GM18499 (cell line): ENCODE data around the gene NR1H2.
"Not testable (repeated sequence)": the region's sequence is repeated elsewhere in the genome, so short reads cannot be mapped to it uniquely, and the experiment has no call there.

ENCODE experiments used
- ATAC-seq: cut with Tn5 transposase; IDR thresholded peaks from one replicate; pipeline ENCODE4 v1.9.1; 2021; ENCODE audit warnings: moderate number of reproducible peaks; ENCODE audit not compliant: insufficient read depth, unreplicated experiment

Gene NR1H2

GRCh38 chr19:50344661-50345318, 31.5 kb upstream of the NR1H2 start:
- ATAC-seq, result peak; percentile 38

- not testable (repeated sequence) for ATAC-seq
These were observed 29.1 kb upstream of the NR1H2 start for GRCh38 chr19:50347089-50347581.

GRCh38 chr19:50349277-50350057, 26.8 kb upstream of the NR1H2 start:
- ATAC-seq, result no peak

- ATAC-seq, result no peak
These were observed 24.0 kb upstream of the NR1H2 start for GRCh38 chr19:50352242-50352641.

- ATAC-seq, result not testable (repeated sequence)
These were observed 22.8 kb upstream of the NR1H2 start for GRCh38 chr19:50353487-50353880.

GRCh38 chr19:50356691-50357177, 19.5 kb upstream of the NR1H2 start:
- ATAC-seq, result no peak

GRCh38 chr19:50357178-50358100, 18.8 kb upstream of the NR1H2 start:
- ATAC-seq, result no peak

- no peak for ATAC-seq
These were observed 17.6 kb upstream of the NR1H2 start for GRCh38 chr19:50358483-50359327.

GRCh38 chr19:50359328-50359818, 16.9 kb upstream of the NR1H2 start:
- ATAC-seq, result no peak

GRCh38 chr19:50361290-50362029, 14.8 kb upstream of the NR1H2 start:
- ATAC-seq, result no peak

- no peak for ATAC-seq
These were observed 14.2 kb upstream of the NR1H2 start for GRCh38 chr19:50362030-50362412.

GRCh38 chr19:50362656-50363424, 13.4 kb upstream of the NR1H2 start:
- ATAC-seq, result no peak

- ATAC-seq, result no peak
These were observed 10.6 kb upstream of the NR1H2 start, which contains the start of gene NAPSA for GRCh38 chr19:50365434-50366306. NAPSA (minus strand) TSS chr19:50365639; CDS start chr19:50365621, 18 bp downstream.

GRCh38 chr19:50368649-50369570, 7.3 kb upstream of the NR1H2 start:
- no peak for ATAC-seq

GRCh38 chr19:50371914-50372475, 4.3 kb upstream of the NR1H2 start:
- ATAC-seq, result no peak

- ATAC-seq, result no peak
These were observed 799 bp downstream of the NR1H2 start for GRCh38 chr19:50377051-50377461.
